ENCODE results near the gene AGO3.
"Not testable (repeated sequence)": the region's sequence is repeated elsewhere in the genome, so short reads cannot be mapped to it uniquely, and the experiment has no call there.

Gene AGO3

DNA sequence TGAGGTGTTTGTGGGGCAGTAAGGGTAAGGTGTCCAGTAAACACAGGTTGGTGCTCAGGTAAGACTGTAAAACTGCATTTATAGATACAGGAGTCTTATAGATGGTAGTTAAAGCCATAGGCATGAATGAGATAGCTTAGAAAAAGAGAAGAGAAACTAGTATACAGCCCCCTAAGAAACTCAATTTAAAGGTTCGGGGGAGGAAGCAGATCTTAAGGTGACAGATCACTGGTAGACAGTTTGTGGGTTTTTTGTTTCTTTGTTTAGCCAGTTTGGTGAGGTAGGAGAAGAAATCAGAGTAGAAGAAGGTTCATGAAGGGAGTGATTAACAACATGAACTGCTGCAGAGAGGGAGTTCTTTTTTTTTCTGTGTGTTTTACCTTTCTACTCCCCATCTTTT lies 6.1 kb upstream of the AGO3 start:
- in situ Hi-C loops (cut with MboI; ENCODE audit: low sequenced_read_pairs): no loop called here

DNA sequence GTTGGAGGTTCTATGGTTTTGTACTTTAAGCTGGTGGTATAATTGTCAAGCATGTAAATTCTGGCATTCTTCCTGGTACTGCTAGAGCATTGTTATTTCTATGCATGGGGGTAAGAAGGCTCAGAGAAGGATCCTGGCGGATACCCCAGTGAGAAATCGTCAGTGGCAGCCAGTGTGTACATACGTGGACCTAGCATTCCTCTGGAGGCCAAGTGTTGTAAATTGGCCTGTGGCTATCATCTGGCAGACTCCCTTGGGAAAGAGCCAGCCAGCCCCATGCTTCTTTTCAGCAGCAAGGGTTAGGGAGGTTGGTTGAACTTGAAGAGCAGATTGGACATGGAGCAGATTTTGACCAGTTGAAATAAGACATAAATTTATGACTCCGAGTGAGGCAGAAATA lies 5.2 kb upstream of the AGO3 start:
- in situ Hi-C loops (cut with MboI; ENCODE audit: low sequenced_read_pairs): no loop called here

DNA sequence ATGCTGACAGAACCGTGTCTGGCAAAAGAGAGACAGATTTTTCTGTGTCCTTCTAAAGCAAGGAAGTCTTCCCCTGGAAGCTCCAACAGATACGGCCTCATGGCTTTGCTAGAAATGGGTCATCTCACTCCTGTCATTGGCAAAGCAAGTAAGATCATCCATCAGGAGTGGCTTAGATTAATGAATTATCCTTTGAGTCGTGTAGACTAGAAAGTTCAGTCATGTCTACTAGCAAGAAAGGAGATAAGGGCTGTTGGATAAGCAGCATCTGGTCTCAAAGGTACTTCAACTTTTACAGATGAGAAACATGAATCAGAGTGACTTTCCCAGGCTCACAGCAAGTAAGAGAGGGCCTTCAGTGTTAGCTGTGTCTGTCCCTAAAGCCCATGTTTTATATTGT lies 3.4 kb upstream of the AGO3 start:
- in situ Hi-C loops (cut with MboI; ENCODE audit: low sequenced_read_pairs): no loop called here

DNA sequence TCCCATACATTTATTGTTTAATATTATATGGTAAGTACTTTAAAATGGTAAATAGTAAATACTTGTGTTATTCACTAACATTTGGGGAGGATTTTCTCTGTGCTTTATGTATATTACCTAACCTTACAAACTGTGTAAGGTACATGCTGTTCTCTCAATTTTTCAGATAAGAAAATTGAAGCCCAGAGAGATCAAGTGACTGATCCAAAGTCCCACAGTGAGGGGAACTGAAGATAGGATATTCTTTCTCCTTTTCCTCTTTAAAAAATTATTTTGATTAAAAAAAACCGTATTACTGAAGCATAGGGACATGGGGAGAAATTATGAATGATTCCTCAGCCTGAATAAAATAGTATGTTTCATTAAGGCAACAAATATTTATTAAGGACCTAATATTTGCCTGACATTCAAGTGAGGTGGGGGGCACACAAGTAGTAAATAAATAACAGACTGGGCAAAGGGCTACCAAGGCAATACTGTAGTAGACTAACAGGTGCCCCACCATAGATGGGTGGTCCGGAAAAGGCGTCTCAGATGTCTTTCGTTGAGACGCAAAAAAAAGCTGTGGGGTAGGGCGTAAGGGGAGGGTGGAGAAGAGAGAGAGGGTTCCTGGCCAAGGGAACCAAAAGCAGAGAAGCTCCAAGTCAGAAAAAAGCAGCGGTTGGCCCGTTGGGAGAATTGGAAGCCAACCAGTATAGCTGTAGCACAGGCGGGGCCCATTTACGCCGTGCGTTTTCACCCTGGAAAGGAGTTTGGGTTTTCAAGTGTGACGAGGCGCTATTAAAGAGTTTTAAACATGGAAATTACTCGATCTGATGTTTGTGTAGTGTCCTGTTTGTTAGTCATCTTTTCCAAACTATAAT lies 944 bp upstream of the AGO3 start:
- in situ Hi-C loops (cut with MboI; ENCODE audit: low sequenced_read_pairs): no loop called here

DNA sequence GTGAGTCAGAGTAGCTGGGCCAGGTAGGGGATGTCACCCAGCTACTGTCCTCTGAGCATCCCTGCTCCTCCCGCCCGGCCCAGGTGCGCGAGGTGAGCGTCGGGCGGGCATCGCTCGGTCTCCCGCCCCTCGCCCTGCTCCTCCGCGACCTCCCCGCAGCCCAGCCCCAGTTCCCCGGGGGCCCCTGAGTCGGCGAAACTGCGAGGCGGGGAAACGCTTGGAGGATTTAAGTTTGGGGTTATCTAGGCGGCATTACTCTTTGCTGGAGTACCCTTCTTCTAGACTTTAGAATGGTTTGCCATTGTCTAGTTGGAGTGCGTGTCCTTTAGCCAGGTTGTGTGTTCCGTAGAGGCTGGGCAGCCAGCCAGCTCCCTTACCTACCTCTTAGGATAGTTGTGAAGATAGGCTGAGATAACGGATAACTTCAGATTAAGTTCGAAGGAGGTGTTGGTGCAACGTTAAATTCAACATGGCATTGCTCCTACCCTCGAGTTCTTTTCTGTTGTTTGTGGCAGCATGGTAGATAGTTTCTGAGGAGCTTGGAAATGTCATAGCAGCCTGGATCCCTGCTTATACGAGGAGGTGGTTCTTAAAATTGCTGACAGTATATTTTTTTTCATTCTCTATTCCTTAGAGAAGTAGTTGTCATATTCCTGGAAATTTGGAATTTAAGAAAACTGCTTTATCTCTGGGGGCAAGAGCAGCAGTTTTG lies 697 bp downstream of the AGO3 start:
- in situ Hi-C loops (cut with MboI; ENCODE audit: low sequenced_read_pairs): no loop called here

DNA sequence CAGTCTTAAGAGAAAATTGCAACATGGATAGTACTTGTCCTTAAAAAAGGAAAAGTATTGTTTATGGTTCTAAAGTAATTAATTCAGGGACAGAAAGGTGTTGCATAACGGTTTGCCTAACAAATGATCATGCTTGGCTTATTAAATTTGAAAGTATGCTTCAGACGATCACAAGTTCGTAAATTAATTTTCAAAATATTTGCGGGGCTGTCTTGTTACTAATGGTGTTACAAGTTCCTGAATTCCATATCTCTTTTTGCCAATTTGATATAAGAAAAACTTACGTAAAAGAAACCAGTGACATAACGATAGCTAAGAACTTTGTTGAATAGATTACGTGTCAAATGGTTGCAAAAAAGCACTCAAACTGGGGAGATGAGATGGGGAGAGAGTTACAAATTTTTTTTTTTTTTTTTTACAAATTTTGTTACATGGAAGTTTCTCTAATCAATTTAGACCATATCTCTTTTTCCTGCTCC lies 1.3 kb downstream of the AGO3 start:
- in situ Hi-C loops (cut with MboI; ENCODE audit: low sequenced_read_pairs): no loop called here

DNA sequence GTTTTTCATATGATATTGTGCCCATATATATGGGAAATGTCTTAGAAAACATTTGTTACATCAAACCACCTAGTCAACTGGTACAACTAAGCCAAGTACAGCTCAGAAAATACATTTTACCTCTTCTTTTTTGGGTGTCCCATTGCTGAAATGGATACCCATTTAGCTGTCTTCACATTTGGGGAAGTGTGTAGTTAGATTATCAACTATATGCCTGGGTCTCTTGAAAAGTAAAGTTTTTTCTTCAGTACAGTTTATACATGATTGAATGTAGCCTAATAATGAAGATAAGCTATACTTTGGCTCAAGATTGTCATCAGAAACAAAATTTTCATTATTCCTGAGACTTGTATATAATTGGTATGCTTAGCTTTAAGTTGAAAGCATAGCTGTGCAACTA lies 2.0 kb downstream of the AGO3 start:
- in situ Hi-C loops (cut with MboI; ENCODE audit: low sequenced_read_pairs): no loop called here

DNA sequence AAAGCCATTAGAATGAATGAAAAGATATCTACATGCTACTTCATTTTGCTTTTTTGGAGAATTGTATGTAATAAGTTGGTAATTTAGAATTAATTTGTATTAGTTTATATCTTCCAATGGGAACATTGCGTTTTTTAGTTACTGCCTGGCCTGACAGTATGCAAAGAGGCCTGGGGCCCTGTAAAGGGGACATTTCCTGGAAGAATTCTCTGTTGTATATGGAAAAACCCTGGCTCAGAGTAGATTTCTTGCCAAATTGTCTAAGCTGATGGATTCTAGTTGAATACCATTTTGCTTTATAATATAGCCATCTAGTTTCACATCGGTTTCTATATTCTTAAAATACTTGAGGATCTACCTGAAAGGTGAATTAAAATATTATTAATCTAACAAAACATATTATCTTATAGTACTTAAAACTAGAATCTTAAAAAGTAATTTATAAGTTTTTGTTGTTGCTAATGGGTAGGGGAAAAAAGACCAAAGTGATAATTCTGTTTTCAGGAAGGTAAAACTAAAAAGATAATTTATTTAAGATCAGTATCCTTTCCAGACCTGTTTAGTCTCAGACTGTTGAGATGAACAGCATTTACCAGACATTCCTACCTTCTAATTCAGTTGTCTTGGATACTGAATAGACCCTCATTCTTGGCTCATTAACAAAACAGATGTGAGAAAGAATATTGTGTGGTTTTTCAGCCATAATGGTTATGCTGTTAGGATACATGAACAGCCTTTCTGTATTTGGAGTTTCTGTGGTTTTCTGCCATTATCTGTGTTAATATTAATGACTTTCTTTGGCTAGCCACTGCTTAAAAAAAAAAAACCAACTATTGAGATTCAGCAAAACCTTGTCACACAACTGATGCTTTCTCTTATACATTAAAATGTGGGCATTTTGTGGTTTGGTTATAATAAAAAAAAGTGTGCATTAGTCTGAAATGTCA lies 4.8 kb downstream of the AGO3 start:
- in situ Hi-C loops (cut with MboI; ENCODE audit: low sequenced_read_pairs): no loop called here

DNA sequence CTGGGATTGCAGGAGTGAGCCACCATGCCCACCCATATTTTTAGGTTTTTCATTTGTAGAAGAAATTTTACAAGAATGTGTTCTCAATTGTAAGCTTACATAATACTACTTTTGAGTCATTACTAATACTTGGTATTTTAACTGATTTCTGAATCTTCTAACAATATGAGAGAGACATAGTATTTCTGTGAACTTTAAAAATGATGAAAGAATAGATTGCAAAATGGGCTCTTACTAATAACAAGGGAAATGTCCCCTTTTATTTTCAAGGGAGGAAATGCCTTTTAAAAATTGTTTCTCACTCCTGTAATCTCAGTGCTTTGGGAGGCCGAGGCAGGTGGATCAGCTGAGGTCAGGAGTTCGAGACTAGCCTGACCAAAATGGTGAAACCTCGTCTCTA lies 5.9 kb downstream of the AGO3 start:
- in situ Hi-C loops (cut with MboI; ENCODE audit: low sequenced_read_pairs): no loop called here

DNA sequence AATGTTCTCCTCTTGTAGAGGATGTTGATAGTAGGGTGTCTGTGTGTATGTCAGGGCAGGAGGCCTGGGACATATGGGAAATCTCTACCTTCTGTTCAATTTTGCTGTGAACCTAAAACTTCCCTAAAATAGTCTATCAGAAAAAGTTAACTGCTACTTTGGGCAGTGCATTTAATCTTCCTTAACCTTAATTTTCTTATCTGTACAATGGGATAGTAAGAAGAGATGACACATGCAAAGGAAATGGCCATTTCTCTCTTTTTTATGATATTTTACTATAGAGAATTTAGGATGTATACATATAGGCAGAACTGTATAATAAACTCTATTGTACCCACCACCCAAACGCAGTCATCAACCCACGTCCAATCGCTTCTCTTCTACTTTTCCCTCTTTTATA lies 8.6 kb downstream of the AGO3 start:
- in situ Hi-C loops (cut with MboI; ENCODE audit: low sequenced_read_pairs): no loop called here

DNA sequence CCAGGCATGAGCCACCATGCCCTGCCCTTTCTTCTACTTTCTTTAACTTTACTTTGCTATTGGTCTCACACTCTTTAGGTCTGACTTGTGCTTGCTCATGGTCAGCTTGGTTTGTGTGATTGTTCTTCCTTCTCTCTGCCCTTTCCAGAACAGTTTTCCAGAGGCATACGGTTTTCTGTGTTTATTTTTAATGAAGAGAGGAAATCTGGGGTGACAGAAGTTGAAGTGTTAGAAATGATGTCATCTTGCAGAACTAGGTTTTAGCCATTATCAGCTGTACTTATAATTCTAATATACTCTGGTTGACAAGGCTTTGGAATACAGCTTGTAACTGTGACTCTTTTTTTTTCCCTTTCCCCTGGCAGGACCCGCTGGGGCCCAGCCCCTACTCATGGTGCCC lies 14.4 kb downstream of the AGO3 start:
- in situ Hi-C loops (cut with MboI; ENCODE audit: low sequenced_read_pairs): no loop called here

DNA sequence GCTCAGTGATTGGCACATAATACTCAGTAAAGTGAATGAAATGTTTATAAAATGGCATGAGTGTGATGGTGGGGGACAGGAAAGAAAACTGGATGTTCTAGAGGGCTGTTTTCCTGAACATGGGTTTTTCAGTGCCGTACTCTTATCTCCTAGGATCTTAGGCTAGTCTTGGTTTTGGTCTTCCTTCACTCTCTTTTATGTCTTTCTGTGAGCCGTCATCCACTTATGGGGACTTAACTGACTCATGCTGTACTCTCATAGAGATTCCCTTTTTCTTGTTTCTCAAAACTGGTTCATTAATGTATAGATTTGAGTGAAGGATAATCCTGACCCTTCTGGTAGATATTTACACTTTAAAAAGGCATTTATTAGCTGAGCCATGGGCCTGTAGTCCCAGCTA lies 16.6 kb downstream of the AGO3 start:
- in situ Hi-C loops (cut with MboI; ENCODE audit: low sequenced_read_pairs): no loop called here

DNA sequence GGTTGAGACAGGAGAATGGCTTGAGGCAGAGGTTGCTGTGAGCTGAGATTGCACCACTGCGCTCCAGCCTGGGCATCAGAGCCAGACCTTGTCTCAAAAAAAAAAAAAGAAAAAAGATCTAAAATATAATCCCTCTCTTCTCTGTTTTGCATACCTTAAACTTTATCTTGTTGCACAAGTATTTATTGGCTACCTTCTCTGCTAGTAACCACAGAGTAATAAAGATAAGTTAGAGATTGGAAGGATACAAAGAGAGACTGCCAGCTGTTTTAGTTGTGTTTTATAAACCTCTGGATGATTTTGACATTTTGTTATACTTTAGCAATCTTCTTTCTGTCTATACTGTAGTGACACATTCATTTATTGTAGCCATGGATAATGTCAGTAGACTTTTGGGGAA lies 27.7 kb downstream of the AGO3 start:
- in situ Hi-C loops (cut with MboI; ENCODE audit: low sequenced_read_pairs): no loop called here

DNA sequence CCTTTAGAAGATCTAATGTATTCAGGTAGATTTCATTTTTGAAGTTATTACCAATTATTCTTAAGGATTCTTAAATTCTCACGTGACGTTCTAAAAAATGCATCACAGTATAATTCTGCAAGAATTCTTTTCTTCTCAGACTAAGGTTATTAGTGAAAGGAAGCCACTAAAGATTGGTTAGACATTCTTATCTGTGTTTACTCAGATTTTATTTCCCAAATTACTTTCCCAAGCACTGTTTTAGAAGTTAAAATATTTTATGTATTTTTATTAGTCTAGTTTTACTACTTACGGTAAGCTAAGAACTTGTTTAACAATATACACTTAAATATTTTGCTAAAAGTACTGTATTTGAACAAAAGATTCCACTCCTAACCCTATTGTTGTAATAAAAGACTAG lies 28.4 kb downstream of the AGO3 start:
- in situ Hi-C loops (cut with MboI; ENCODE audit: low sequenced_read_pairs): no loop called here

DNA sequence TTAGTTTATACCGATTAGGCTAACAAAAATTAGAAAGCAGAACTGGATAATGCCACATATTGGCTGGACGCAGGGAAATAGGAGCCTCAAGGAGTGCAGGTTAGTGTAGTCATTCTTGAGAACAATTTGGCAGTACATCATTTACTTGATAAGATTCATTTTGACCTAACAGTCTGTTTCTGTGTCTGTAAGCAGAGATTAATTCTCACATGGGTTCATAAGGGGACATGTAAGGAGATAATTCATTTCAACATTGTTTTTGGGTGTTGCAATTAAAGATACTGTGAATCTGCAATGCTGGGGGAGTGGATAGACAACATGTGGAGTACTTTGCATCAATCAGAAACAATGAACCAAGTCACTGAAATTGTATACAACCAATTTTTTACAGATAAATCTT lies 32.0 kb downstream of the AGO3 start:
- in situ Hi-C loops (cut with MboI; ENCODE audit: low sequenced_read_pairs): no loop called here

DNA sequence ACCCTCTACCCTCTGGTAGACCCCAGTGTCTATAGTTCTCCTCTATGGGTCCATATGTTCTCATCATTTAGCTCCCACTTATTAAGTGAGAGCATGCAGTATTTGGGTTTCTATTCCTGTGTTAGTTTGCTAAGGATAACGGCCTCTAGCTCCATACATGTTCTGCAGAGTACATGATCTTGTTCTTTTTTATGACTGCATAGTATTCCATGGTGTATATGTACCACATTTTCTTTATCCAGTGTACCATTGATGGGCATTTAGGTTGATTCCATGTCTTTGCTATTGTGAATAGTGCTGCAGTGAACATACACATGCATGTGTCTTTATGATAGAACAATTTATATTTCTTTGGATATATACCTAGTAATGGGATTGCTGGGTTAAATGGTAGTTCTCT lies 33.4 kb downstream of the AGO3 start:
- in situ Hi-C loops (cut with MboI; ENCODE audit: low sequenced_read_pairs): not testable (repeated sequence)

DNA sequence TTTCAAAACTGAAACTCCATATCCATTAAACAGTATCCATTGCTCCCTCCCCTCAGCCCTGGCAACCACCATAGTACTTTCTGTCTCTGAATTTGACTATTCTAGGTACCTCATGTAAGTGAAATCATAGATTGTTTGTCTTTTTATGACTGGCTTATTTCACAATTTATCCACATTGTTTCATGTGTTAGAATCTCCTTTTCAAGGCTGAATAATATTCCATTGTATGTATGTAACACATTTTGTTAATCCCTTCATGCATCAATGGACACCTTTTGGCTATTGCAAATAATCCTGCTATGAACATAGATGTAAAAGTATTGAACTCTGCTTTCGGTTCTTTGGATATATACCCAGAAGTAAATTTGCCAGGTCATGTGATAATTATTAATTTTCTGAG lies 37.5 kb downstream of the AGO3 start:
- in situ Hi-C loops (cut with MboI; ENCODE audit: low sequenced_read_pairs): no loop called here

DNA sequence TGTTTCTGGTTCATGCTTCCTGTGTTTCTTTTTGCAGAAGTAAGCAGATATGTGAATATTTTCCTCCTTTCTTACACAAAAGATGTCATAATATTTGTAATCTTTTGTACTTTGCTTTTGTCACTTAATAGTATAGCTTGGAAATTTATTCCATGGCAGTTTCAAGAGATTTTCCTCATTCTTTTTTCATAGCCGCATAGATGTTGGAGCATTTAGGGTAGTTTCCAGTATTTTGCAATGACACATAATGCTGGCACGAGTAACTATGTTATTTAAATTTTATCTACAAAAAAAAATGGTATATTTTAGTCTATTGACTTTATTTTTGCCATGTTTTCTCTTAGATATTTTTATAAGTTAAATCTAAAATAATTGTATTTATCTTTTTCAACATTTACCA lies 40.7 kb downstream of the AGO3 start:
- in situ Hi-C loops (cut with MboI; ENCODE audit: low sequenced_read_pairs): no loop called here

DNA sequence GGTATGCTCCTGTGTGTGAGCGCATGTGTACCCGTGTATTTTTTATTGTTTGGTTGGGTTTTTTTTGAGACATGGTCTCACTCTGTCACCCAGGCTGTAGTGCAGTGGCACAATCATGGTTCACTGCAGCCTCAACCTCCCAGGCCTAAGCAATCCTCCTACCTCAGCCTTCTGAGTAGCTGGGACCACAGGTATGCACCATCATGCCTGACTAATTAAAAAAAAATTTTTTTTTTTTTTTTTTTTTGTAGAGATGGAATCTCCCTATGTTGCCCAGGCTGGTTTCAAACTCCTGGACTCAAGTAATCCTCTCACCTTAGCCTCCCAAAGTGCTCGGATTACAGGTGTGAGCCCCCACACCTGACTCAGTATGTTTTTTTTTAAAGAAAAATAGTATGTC lies 41.7 kb downstream of the AGO3 start:
- in situ Hi-C loops (cut with MboI; ENCODE audit: low sequenced_read_pairs): not testable (repeated sequence)

DNA sequence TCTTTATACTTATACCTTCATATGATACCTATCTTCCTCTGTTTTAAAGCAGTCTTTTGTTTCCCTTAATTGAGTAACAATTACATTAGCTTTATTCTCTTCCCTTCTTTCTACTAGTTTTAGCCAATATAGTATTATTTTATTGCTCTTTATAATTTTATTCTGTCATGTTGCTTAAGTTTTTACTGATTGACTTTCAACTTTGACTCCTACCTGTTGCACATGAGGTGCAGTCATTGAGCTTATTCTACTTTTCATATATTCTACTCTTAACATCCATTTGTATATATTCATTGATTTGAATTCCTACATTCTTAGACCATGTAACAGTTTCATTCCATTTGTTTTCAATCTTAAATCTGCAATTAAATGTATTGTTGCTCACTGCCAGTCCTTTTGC lies 49.2 kb downstream of the AGO3 start:
- in situ Hi-C loops (cut with MboI; ENCODE audit: low sequenced_read_pairs): no loop called here

DNA sequence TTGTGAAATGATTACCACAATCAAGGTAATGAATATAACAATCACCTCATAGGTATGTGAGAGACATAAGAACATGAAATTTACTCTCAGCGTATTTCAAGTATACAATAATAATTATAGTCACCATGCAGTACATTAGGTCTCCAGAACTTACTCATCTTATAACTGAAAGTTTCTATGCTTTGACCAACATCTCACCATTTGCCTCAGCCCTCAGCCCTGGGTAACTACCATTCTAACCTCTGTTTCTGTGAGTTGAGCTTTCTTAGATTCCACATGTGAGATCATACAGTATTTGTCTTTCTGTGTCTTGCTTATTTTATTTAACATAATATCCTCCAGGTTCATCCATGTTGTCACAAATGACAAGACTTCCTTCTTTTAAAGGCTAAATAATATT lies 57.3 kb downstream of the AGO3 start:
- in situ Hi-C loops (cut with MboI; ENCODE audit: low sequenced_read_pairs): no loop called here
